Osteocyte (in vitro differentiated cells): ENCODE results near the gene CTNNBIP1. TPM values are rescaled to one million over a fixed set of nuclear protein-coding genes. Genes with fewer than 3 reads are reported as not detected.

Experiments
- DNase-seq: peaks from one replicate; pipeline ENCODE4 v3.0.0; 2021; ENCODE audit warnings: mixed read lengths; ENCODE audit not compliant: unreplicated experiment; ENCODE audit errors: extremely low spot score
- H3K27ac Mint-ChIP-seq: one replicate; pipeline ENCODE4 v1.8.0; 2021; ENCODE audit warnings: mild to moderate bottlenecking, mixed read lengths; ENCODE audit not compliant: unreplicated experiment
- H3K27me3 Mint-ChIP-seq: one replicate; pipeline ENCODE4 v1.8.0; 2021; ENCODE audit warnings: mixed read lengths; ENCODE audit not compliant: unreplicated experiment
- H3K36me3 Mint-ChIP-seq: one replicate; pipeline ENCODE4 v1.8.0; 2021; ENCODE audit warnings: mixed read lengths; ENCODE audit not compliant: unreplicated experiment
- H3K4me1 Mint-ChIP-seq: one replicate; pipeline ENCODE4 v1.8.0; 2021; ENCODE audit warnings: mixed read lengths; ENCODE audit not compliant: unreplicated experiment
- H3K4me3 Mint-ChIP-seq: one replicate; pipeline ENCODE4 v1.8.0; 2021; ENCODE audit warnings: mild to moderate bottlenecking, moderate library complexity, mixed read lengths; ENCODE audit not compliant: unreplicated experiment
- H3K9me3 Mint-ChIP-seq: one replicate; pipeline ENCODE4 v1.8.0; 2021; ENCODE audit warnings: mixed read lengths; ENCODE audit not compliant: unreplicated experiment
- total RNA-seq: library from RNA; stranded (reverse); gene quantifications from 2 replicates; pipeline ENCODE4 v1.2.1, GENCODE V29; 2021
- TF ChIP-seq, protein P1 (sequence below): fragments of 200-600 bp; sonication (generic); IDR thresholded peaks from 2 replicates; pipeline ENCODE4 v1.5.0; 2021; ENCODE audit warnings: antibody characterized with exemption, mild to moderate bottlenecking, moderate library complexity

CTNNBIP1 gene
- total RNA-seq, 1 donor from 2014 or later = 27.6 TPM

DNA sequence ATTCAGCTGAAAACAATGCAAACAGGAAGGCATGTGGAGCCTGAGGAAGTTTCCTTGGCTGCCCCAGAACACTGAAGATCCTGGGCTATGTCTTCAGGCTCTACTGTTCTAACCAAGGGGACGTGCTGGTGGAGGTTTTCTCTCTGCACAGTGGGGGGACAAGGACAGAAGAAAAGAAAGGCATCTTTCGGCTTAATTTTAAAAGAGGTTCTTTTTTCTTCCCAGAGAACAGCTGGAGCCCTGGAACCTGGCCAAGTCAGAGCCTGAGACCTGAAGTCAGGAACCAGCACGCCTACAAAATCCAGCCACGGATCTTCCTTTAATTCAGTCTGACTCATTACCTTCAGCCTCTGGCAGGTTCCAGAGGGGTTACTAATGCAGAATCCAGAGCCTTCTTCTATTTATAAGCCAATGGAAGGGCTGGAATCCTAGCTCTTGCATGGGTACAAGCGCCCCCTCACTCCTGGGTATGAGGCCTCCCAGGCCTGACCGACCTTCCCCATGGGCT, 19.8 kb downstream of the CTNNBIP1 start:
- Mint-ChIP-seq H3K27me3 (no peaks in the 10 kb centered on the region), H3K4me1 (peaks cover 51% of the 10 kb centered on the region), H3K9me3 (no peaks in the 10 kb centered on the region), H3K27ac (peak overlapping the region; percentile 77), H3K36me3 (no peaks in the 10 kb centered on the region), H3K4me3 (no peak overlapping the region)
- DNase-seq = no peak
- TF ChIP-seq, protein P1, sequence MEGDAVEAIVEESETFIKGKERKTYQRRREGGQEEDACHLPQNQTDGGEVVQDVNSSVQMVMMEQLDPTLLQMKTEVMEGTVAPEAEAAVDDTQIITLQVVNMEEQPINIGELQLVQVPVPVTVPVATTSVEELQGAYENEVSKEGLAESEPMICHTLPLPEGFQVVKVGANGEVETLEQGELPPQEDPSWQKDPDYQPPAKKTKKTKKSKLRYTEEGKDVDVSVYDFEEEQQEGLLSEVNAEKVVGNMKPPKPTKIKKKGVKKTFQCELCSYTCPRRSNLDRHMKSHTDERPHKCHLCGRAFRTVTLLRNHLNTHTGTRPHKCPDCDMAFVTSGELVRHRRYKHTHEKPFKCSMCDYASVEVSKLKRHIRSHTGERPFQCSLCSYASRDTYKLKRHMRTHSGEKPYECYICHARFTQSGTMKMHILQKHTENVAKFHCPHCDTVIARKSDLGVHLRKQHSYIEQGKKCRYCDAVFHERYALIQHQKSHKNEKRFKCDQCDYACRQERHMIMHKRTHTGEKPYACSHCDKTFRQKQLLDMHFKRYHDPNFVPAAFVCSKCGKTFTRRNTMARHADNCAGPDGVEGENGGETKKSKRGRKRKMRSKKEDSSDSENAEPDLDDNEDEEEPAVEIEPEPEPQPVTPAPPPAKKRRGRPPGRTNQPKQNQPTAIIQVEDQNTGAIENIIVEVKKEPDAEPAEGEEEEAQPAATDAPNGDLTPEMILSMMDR = no peak

DNA sequence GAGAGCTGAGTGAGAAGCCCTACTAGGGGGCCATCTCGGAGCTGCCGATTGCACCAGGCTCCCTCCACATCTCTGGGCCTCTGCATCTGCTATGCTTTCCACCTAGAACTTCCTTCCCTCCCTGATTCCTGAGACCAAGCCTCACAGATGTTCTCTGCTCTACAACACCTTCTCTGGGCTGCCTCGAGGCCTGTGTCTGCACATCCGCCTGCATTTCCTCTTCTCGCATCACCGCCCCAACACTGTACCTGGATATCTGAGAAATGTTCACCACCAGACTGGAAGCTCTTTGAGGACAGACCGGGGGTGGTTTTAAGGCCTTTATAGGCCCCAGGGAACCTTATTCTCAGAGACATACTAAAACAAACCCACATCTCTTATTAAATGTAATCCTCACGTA, 20.7 kb downstream of the CTNNBIP1 start:
- Mint-ChIP-seq H3K4me1 (peaks cover 56% of the 10 kb centered on the region), H3K36me3 (peaks cover 2% of the 10 kb centered on the region), H3K27ac (no peak overlapping the region), H3K4me3 (no peak overlapping the region), H3K9me3 (no peaks in the 10 kb centered on the region), H3K27me3 (no peaks in the 10 kb centered on the region)
- TF ChIP-seq, protein P1 = no peak
- no peak for DNase-seq

DNA sequence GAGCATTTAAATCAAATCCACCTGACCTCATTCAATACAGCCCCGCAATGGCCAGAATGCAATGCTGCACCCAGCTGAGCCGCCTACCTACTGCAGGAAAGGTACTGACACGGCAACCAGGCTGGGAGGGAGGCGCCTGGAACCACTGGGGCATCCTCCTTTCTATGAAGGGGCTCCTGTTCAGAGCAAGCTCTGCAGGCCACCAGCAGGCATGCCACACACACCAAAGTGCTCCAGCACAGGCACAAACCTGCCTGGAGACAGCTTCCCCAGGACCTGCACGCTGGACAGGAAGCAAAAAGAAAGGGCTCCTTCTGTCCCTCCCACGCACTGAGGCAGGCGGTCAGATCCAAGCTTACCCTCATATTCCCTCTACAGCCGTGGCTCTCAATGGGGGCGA, 21.2 kb downstream of the CTNNBIP1 start:
- H3K9me3 Mint-ChIP-seq = no peaks in the 10 kb centered on the region
- no peaks in the 10 kb centered on the region for H3K27me3 Mint-ChIP-seq
- no peak for DNase-seq
- H3K4me3 Mint-ChIP-seq = no peak overlapping the region
- H3K27ac Mint-ChIP-seq = no peak overlapping the region
- peaks cover 2% of the 10 kb centered on the region for H3K36me3 Mint-ChIP-seq
- TF ChIP-seq, protein P1 = no peak
- peaks cover 56% of the 10 kb centered on the region for H3K4me1 Mint-ChIP-seq

DNA sequence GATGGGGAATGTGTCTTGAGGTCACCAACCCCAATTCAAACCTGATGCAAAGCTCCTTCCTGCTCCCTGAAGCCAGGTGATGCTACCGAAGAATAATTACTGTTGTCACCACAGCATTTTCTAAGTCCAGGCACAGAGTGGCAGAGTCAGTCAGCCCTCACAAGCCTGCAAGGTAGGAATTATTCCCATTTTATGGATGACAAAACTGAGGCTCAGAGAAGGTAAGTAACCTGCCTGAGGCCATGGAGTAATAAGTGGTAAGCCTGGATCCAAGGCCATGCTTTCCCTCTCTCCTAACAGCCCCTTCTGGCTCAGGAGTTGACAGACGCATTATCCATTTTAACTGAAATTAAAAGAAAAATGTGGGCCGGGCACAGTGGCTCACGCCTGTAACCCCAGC, 23.0 kb downstream of the CTNNBIP1 start:
- H3K27ac Mint-ChIP-seq = no peak overlapping the region
- TF ChIP-seq, protein P1 = no peak
- no peaks in the 10 kb centered on the region for H3K27me3 Mint-ChIP-seq
- no peak overlapping the region for H3K4me3 Mint-ChIP-seq
- peaks cover 4% of the 10 kb centered on the region for H3K36me3 Mint-ChIP-seq
- no peaks in the 10 kb centered on the region for H3K9me3 Mint-ChIP-seq
- peaks cover 55% of the 10 kb centered on the region for H3K4me1 Mint-ChIP-seq
- DNase-seq = no peak

DNA sequence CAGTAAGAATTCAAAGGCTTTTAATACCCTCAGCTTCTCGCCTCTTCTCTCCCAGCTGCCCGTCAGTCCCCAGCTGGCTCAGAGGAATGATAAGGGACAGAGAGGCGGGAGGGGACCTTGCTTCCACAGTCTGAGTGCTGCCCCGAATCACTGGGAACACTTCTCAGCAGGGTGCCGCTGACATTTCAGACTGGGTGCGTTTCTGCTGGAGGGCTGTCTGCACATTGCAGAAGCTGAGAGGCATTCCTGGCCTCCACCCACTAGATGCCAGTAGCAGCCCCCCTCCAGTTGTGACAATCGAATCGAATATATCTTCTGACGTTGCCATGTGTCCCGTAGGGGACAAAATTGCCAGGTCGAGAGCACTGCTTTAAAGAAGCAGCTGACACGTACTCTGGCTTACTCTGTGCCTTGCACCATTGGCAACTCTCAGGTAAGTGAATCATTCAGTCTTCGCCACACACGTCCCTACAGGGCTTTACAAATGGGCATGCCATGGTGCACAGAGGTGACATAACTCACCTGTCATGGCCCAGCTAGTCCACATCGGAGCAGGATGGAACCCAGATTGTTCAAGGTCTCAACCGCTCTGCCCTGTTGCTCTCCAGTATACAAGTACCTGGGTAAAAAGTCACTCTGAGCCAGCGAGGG, 23.9 kb downstream of the CTNNBIP1 start:
- no peak overlapping the region for H3K27ac Mint-ChIP-seq
- peaks cover 4% of the 10 kb centered on the region for H3K36me3 Mint-ChIP-seq
- H3K4me1 Mint-ChIP-seq = peaks cover 60% of the 10 kb centered on the region
- H3K9me3 Mint-ChIP-seq = no peaks in the 10 kb centered on the region
- H3K27me3 Mint-ChIP-seq = no peaks in the 10 kb centered on the region
- TF ChIP-seq, protein P1 = no peak
- no peak overlapping the region for H3K4me3 Mint-ChIP-seq
- no peak for DNase-seq
